Mucosa of descending colon (tissue), 3 donors: Measurements from ENCODE around the gene MYB. TPM values are rescaled to one million over a fixed set of nuclear protein-coding genes. Genes with fewer than 3 reads are reported as not detected.

Source experiments
- ATAC-seq: fragments of 200-7000 bp; cut with Tn5 transposase; one replicate; pipeline ENCODE4 v1.9.1; 2020; ENCODE audit warnings: mild to moderate bottlenecking, moderate library complexity
- DNase-seq, 3 donors: peaks; one replicate each; pipeline ENCODE4 v3.0.0-alpha.2; 2020
- H3K36me3 ChIP-seq: fragments of 200-600 bp; one replicate; pipeline ENCODE4 v1.8.0; 2021; ENCODE audit warnings: low read depth, mild to moderate bottlenecking
- H3K4me1 ChIP-seq: fragments of 200-600 bp; one replicate; pipeline ENCODE4 v1.8.0; 2021; ENCODE audit warnings: low read depth, mild to moderate bottlenecking
- H3K4me3 ChIP-seq: fragments of 200-600 bp; one replicate; pipeline ENCODE4 v1.8.0; 2021; ENCODE audit warnings: mild to moderate bottlenecking
- H3K9me3 ChIP-seq: fragments of 200-600 bp; one replicate; pipeline ENCODE4 v1.8.0; 2021; ENCODE audit warnings: mild to moderate bottlenecking
- CTCF ChIP-seq: fragments of 200-600 bp; IDR thresholded peaks from one replicate; pipeline ENCODE4 v1.8.0; 2022; ENCODE audit warnings: antibody characterized with exemption, mild to moderate bottlenecking
- intact Hi-C, 2 donors: fragments of 100-400 bp; cut with DNase I in 1 of 2; cut with micrococcal nuclease in 1 of 2; formaldehyde crosslinking; loops; one replicate each; pipeline versions ENCODE4 v1.11.0 to v1.11.1; 2022; cut with DNase I, micrococcal nuclease
- total RNA-seq, 3 donors: library from RNA; stranded (reverse); fragmentation: NEBNext Ultra II Directional in 2 of 3; extraction: Animal tissue kit (Norgen Biotek cat#: 25700) in 2 of 3; gene quantifications; one replicate each; pipeline versions ENCODE4 v1.2.1 to v1.2.4, GENCODE V29; 2021 to 2023
- donor health status: DM: no; HTN: no; CAD: no; lungs with moderate emphysema.
- donor health status: DM: no; HTN: no; CAD: no.
- donor health status: DM: no; HTN: yes; CAD: no.

MYB gene
- total RNA-seq, 3 donors from 2014 or later, result 26.5 to 82.8 (median 56.3) TPM

- ATAC-seq (no peak), DNase-seq (no peak)
- H3K9me3 ChIP-seq, result no peaks in the 10 kb centered on the region
- intact Hi-C loops, result no loop called here
- H3K4me3 ChIP-seq, result no peak overlapping the region
- peaks cover 7% of the 10 kb centered on the region for H3K36me3 ChIP-seq
- TF ChIP-seq CTCF, result no peak
- no peaks in the 10 kb centered on the region for H3K4me1 ChIP-seq
Measured at GRCh38 chr6:135202836-135203235, 21.7 kb downstream of the MYB start.

DNA sequence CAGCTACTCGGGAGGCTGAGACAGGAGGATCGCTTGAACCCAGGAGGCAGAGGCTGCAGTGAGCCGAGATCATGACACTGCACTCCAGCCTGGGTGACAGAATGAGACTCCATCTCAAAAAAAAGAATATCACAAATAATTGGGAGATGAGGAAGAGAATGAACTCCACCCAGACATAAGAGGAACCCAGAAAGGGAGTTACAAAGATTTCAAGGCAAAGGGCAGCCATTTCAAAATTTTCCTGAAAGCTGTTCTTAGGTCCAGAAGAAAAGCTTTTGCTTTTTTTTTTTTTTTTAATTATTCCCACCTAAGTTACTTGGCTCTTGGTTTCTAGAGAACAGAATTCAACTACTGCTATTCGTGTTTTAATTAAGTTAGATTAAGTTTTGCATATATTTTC is 23.8 kb downstream of the MYB start:
- Histone ChIP-seq H3K9me3 (no peaks in the 10 kb centered on the region), H3K4me3 (no peak overlapping the region), H3K36me3 (peaks cover 3% of the 10 kb centered on the region), H3K4me1 (peaks cover 6% of the 10 kb centered on the region)
- intact Hi-C loops, result no loop called here
- ATAC-seq (no peak), DNase-seq (no peak)
- TF ChIP-seq CTCF, result no peak

- no peaks in the 10 kb centered on the region for H3K36me3 ChIP-seq
- intact Hi-C loops, result no loop called here
- peaks cover 12% of the 10 kb centered on the region for H3K4me1 ChIP-seq
- no peaks in the 10 kb centered on the region for H3K9me3 ChIP-seq
- DNase-seq (no peak), ATAC-seq (no peak)
- H3K4me3 ChIP-seq, result no peak overlapping the region
- TF ChIP-seq CTCF, result no peak
Measured at GRCh38 chr6:135209803-135210202, 28.7 kb downstream of the MYB start.

DNA sequence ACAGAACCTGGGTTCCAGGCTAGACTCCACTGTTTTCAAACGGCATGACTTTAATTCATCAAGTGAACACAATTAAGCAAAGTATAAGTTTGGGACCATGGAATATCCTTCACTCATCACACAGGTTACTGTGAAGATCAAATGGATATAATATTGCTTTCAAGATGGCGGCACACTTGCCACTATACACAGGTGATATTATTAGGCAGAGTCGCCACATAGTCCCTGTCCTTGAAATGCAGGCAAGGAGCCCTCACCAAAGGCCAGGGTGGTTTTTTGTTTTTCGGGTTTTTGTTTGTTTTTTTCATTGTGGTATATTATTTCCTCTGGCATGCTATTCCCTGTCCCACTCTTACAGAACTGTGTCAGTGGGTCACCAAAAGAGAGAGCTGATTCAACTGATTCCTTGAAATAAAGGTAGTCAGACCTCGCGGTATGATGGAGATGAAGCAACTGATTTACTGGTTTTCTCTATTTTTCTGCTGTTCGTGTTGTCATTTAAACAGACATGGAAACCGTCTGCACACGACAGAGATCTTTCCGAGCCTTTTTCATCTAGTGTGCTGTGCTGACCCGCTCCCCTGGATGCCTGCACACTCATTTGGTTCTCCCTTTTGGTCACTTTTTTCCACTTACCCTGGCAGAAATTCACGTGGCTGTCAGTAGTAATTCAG is 29.7 kb downstream of the MYB start:
- H3K9me3 ChIP-seq, result no peaks in the 10 kb centered on the region
- H3K4me3 ChIP-seq, result no peak overlapping the region
- no peak for TF ChIP-seq CTCF
- H3K4me1 ChIP-seq, result peaks cover 12% of the 10 kb centered on the region
- intact Hi-C loops, result no loop called here
- ATAC-seq (no peak), DNase-seq (no peak)
- H3K36me3 ChIP-seq, result no peaks in the 10 kb centered on the region

DNA sequence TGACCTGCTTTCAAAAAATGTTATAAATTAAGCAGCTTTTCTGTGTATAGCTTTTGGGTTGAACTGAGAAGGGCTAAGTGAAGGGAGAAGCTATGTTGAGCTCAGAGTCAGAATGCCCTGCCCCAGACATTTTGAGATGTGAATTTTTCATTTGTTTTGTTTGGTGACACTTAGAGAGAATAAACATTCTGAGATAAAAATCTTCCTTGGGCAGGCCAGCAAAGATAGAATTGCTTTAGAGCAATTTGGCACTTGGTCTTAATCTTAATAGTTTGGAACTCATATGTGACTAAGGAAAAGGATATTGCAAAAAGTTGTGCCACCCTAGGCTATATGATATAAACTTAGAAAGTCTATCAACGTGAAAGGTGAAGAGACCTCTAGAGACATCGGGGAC is 30.2 kb downstream of the MYB start:
- Histone ChIP-seq H3K4me1 (peaks cover 12% of the 10 kb centered on the region), H3K36me3 (no peaks in the 10 kb centered on the region), H3K4me3 (no peak overlapping the region), H3K9me3 (no peaks in the 10 kb centered on the region)
- intact Hi-C loops, result no loop called here
- ATAC-seq (no peak), DNase-seq (no peak)
- TF ChIP-seq CTCF, result no peak
